GM23338 (cell line): Measurements from ENCODE around the gene NRXN2. TPM values are rescaled to one million over a fixed set of nuclear protein-coding genes. Genes with fewer than 3 reads are reported as not detected.

Experiments
- ATAC-seq: fragments of 200-7000 bp; cut with Tn5 transposase; 3 replicates; pipeline ENCODE4 v1.9.1; 2020
- DNase-seq: peaks from one replicate; pipeline ENCODE4 v3.0.0-alpha.2; 2015; ENCODE audit warnings: low spot score
- H2AFZ ChIP-seq: fragments of 200-600 bp; sonication (generic); 2 replicates; pipeline ENCODE4 v1.8.0; 2016; ENCODE audit warnings: antibody characterized with exemption, mild to moderate bottlenecking, moderate library complexity
- H3F3A ChIP-seq: fragments of 200-600 bp; sonication (generic); replicated peaks from 2 replicates; pipeline ENCODE4 v1.8.0; 2017; ENCODE audit warnings: antibody characterized with exemption, mixed run types, low read depth
- H3K27ac ChIP-seq: fragments of 200-600 bp; sonication (generic); 2 replicates; pipeline ENCODE4 v1.6.1; 2016; ENCODE audit warnings: low read depth
- H3K27me3 ChIP-seq: fragments of 200-600 bp; sonication (generic); 2 replicates; pipeline ENCODE4 v1.8.0; 2016; ENCODE audit warnings: mild to moderate bottlenecking, mixed run types, moderate library complexity; ENCODE audit not compliant: insufficient read depth
- H3K36me3 ChIP-seq: fragments of 200-600 bp; sonication (generic); 2 replicates; pipeline ENCODE4 v1.8.0; 2016; ENCODE audit warnings: mild to moderate bottlenecking; ENCODE audit not compliant: insufficient read depth
- H3K4me1 ChIP-seq: fragments of 200-600 bp; sonication (generic); 2 replicates; pipeline ENCODE4 v1.8.0; 2016; ENCODE audit warnings: mild to moderate bottlenecking, moderate library complexity; ENCODE audit not compliant: insufficient read depth
- H3K4me2 ChIP-seq: fragments of 200-600 bp; sonication (generic); 2 replicates; pipeline ENCODE4 v1.7.1; 2017; ENCODE audit warnings: mixed run types
- H3K4me3 ChIP-seq: fragments of 200-600 bp; sonication (generic); 2 replicates; pipeline ENCODE4 v1.6.1; 2016; ENCODE audit warnings: mixed run types
- H3K79me2 ChIP-seq: fragments of 200-600 bp; sonication (generic); replicated peaks from 2 replicates; pipeline ENCODE4 v1.8.0; 2017; ENCODE audit warnings: mild to moderate bottlenecking; ENCODE audit not compliant: insufficient read depth
- H3K9me2 ChIP-seq: fragments of 200-600 bp; sonication (generic); 2 replicates; pipeline ENCODE4 v1.8.0; 2017; ENCODE audit not compliant: insufficient read depth
- H4K20me1 ChIP-seq: fragments of 200-600 bp; sonication (generic); replicated peaks from 2 replicates; pipeline ENCODE4 v1.8.0; 2017; ENCODE audit warnings: mild to moderate bottlenecking; ENCODE audit not compliant: insufficient read depth
- H3K27ac Mint-ChIP-seq: 2 replicates; pipeline ENCODE4 v1.8.0; 2020; ENCODE audit warnings: inconsistent platforms, mild to moderate bottlenecking, moderate library complexity, mixed read lengths
- H3K27me3 Mint-ChIP-seq: 3 replicates; pipeline ENCODE4 v1.8.0; 2022; ENCODE audit warnings: low read depth, mild to moderate bottlenecking, moderate library complexity, mixed read lengths, inconsistent platforms; ENCODE audit not compliant: insufficient read depth, poor library complexity
- H3K36me3 Mint-ChIP-seq: 3 replicates; pipeline ENCODE4 v1.8.0; 2021; ENCODE audit warnings: low read depth, mild to moderate bottlenecking, inconsistent platforms, moderate library complexity, mixed read lengths
- H3K4me1 Mint-ChIP-seq: 3 replicates; pipeline ENCODE4 v1.8.0; 2020; ENCODE audit warnings: mild to moderate bottlenecking, inconsistent platforms, mixed read lengths
- H3K4me3 Mint-ChIP-seq: 3 replicates; pipeline ENCODE4 v1.8.0; 2021; ENCODE audit warnings: moderate library complexity, mild to moderate bottlenecking, inconsistent platforms, mixed read lengths
- H3K9me3 Mint-ChIP-seq: 3 replicates; pipeline ENCODE4 v1.8.0; 2020; ENCODE audit warnings: moderate library complexity, mild to moderate bottlenecking, inconsistent platforms, mixed read lengths
- CREB1 ChIP-seq: fragments of 250-450 bp; sonication (Bioruptor Pico); IDR thresholded peaks from 2 replicates; pipeline ENCODE4 v1.5.0; 2020; ENCODE audit warnings: low read depth, mild to moderate bottlenecking, moderate library complexity
- ETS1 ChIP-seq: IDR thresholded peaks from 2 replicates; pipeline ENCODE4 v1.6.1; 2016; ENCODE audit warnings: antibody characterized with exemption
- EZH2phosphoT487 ChIP-seq: fragments of 200-600 bp; sonication (generic); IDR thresholded peaks from one replicate; pipeline ENCODE4 v1.8.1; 2018; ENCODE audit warnings: antibody characterized with exemption; ENCODE audit not compliant: unreplicated experiment
- JUNB ChIP-seq: IDR thresholded peaks from one replicate; pipeline ENCODE4 v1.6.1; 2016; ENCODE audit warnings: antibody characterized with exemption; ENCODE audit not compliant: unreplicated experiment
- NANOG ChIP-seq: IDR thresholded peaks from 2 replicates; pipeline ENCODE4 v1.6.1; 2016; ENCODE audit warnings: antibody characterized with exemption, borderline replicate concordance
- REST ChIP-seq: IDR thresholded peaks from one replicate; pipeline ENCODE4 v1.6.1; 2018; ENCODE audit warnings: antibody characterized with exemption; ENCODE audit not compliant: unreplicated experiment
- STAT1 ChIP-seq: IDR thresholded peaks from one replicate; pipeline ENCODE4 v1.6.1; 2016; ENCODE audit warnings: antibody characterized with exemption; ENCODE audit not compliant: unreplicated experiment
- ZNF114 ChIP-seq: fragments of 250-450 bp; sonication (Bioruptor Pico); IDR thresholded peaks from 2 replicates; pipeline ENCODE4 v1.5.0; 2020; ENCODE audit warnings: mild to moderate bottlenecking, moderate library complexity
- ZNF331 ChIP-seq: fragments of 250-450 bp; sonication (Bioruptor Pico); IDR thresholded peaks from 2 replicates; pipeline ENCODE4 v1.5.0; 2020; ENCODE audit warnings: low read depth, mild to moderate bottlenecking, moderate library complexity
- ZNF462 ChIP-seq: fragments of 250-450 bp; sonication (Bioruptor Pico); IDR thresholded peaks from 2 replicates; pipeline ENCODE4 v1.5.0; 2020; ENCODE audit warnings: mild to moderate bottlenecking, moderate library complexity
- polyA plus RNA-seq: library from polyadenylated mRNA; unstranded; fragments of >200 nt; fragmentation: Nextera tagmentation; extraction: Ambion mirVana; gene quantifications from 2 replicates; pipeline ENCODE4 v1.2.1, GENCODE V29; 2016
- total RNA-seq: library from RNA; depleted of rRNA; stranded (reverse); fragments of >200 nt; shearing (Covaris generic); gene quantifications from 2 replicates; pipeline ENCODE4 v1.2.3, GENCODE V29; 2014

Gene NRXN2
- total and polyA plus RNA-seq, 2 experiments from 2014 or later = 3.4 to 17.0 TPM

- H2AFZ ChIP-seq = no peak overlapping the region
- no peak overlapping the region for H3K27ac ChIP-seq
- peaks cover 8% of the 10 kb centered on the region for H3K4me1 ChIP-seq
- H3K27me3 ChIP-seq = peaks cover 12% of the 10 kb centered on the region
- ATAC-seq (no peak), DNase-seq (no peak)
- no peak overlapping the region for H3K4me3 ChIP-seq
- TF ChIP-seq ZNF331 (CRISPR knock-in tag) = no peak
- no peak for TF ChIP-seq STAT1
- no peaks in the 10 kb centered on the region; the same call in 1 of the 2 replicates for H4K20me1 ChIP-seq
- no peak overlapping the region for H3K4me3 Mint-ChIP-seq
- no peaks in the 10 kb centered on the region for H3K79me2 ChIP-seq
- peaks cover 23% of the 10 kb centered on the region for H3K4me1 Mint-ChIP-seq
- H3K4me2 ChIP-seq = no peak overlapping the region
- 0 out of 2 replicates have a peak, but pooled peaks cover 3% of the 10 kb centered on the region for H3F3A ChIP-seq
- no peak overlapping the region for H3K27ac Mint-ChIP-seq
- H3K36me3 Mint-ChIP-seq = peaks cover 6% of the 10 kb centered on the region; the same call in 1 of the 3 replicates
- no peaks in the 10 kb centered on the region; the same call in 2 of the 3 replicates for H3K9me3 Mint-ChIP-seq
- peaks cover 21% of the 10 kb centered on the region for H3K27me3 Mint-ChIP-seq
- no peaks in the 10 kb centered on the region for H3K9me2 ChIP-seq
- no peaks in the 10 kb centered on the region for H3K36me3 ChIP-seq
Observed at GRCh38 chr11:64632237-64632636, 90.8 kb downstream of the NRXN2 start.

GRCh38 chr11:64631675-64632074 lies 91.3 kb downstream of the NRXN2 start:
- no peaks in the 10 kb centered on the region for H3K79me2 ChIP-seq
- Mint-ChIP-seq H3K4me1 (peaks cover 27% of the 10 kb centered on the region), H3K27ac (no peak overlapping the region), H3K4me3 (no peak overlapping the region), H3K9me3 (no peaks in the 10 kb centered on the region; the same call in 2 of the 3 replicates), H3K36me3 (peaks cover 6% of the 10 kb centered on the region; the same call in 1 of the 3 replicates), H3K27me3 (peaks cover 21% of the 10 kb centered on the region)
- H3K4me1 ChIP-seq = peaks cover 5% of the 10 kb centered on the region
- no peak overlapping the region for H3K4me2 ChIP-seq
- H3K27ac ChIP-seq = no peak overlapping the region
- H3K27me3 ChIP-seq = peaks cover 9% of the 10 kb centered on the region
- no peak for ATAC-seq
- no peak overlapping the region for H2AFZ ChIP-seq
- no peak for DNase-seq
- 0 out of 2 replicates have a peak, but pooled peaks cover 3% of the 10 kb centered on the region for H3F3A ChIP-seq
- H3K4me3 ChIP-seq = no peak overlapping the region
- no peaks in the 10 kb centered on the region for H3K36me3 ChIP-seq
- H4K20me1 ChIP-seq = no peaks in the 10 kb centered on the region; the same call in 1 of the 2 replicates
- no peaks in the 10 kb centered on the region for H3K9me2 ChIP-seq
- TF ChIP-seq ZNF462 (CRISPR knock-in tag) = no peak
- no peak for TF ChIP-seq EZH2phosphoT487
- no peak for TF ChIP-seq REST
- no peak for TF ChIP-seq ZNF331 (CRISPR knock-in tag)
- no peak for TF ChIP-seq ZNF114 (CRISPR knock-in tag)
- no peak for TF ChIP-seq ETS1
- TF ChIP-seq CREB1 (CRISPR knock-in tag) = no peak
- TF ChIP-seq JUNB = no peak
- TF ChIP-seq NANOG = no peak
